Psoas muscle (tissue), 8 donors: Measurements from ENCODE around the gene NRTN. TPM values are rescaled to one million over a fixed set of nuclear protein-coding genes. Genes with fewer than 3 reads are reported as not detected.

ENCODE experiments used
- ATAC-seq, 4 donors: fragments of 200-7000 bp; cut with Tn5 transposase; one replicate each; pipeline ENCODE4 v1.9.1; 2020; ENCODE audit warnings: moderate library complexity in 3 of 4, mild to moderate bottlenecking in 2 of 4
- DNase-seq, 2 donors: peaks; one replicate each; pipeline ENCODE4 v3.0.0-alpha.2; 2020
- H3K27ac ChIP-seq: fragments of 200-600 bp; one replicate; pipeline ENCODE4 v1.8.0; 2022
- H3K27me3 ChIP-seq, 3 donors: fragments of 200-600 bp in 1 of 3; one replicate each; pipeline versions ENCODE4 v1.6.1 to v1.8.0; 2013 to 2022; ENCODE audit warnings: low read length in 2 of 3, mild to moderate bottlenecking in 2 of 3, moderate library complexity in 1 of 3; ENCODE audit not compliant: insufficient read depth in 3 of 3
- H3K36me3 ChIP-seq, 2 donors: fragments of 200-600 bp in 1 of 2; one replicate each; pipeline versions ENCODE4 v1.6.1 to v1.8.0; 2013 to 2022; ENCODE audit warnings: low read depth in 1 of 2, mild to moderate bottlenecking in 1 of 2, moderate library complexity in 1 of 2; ENCODE audit not compliant: insufficient read depth in 1 of 2
- H3K4me1 ChIP-seq: fragments of 200-600 bp; one replicate; pipeline ENCODE4 v1.8.0; 2022
- H3K4me3 ChIP-seq: fragments of 200-600 bp; one replicate; pipeline ENCODE4 v1.8.0; 2022; ENCODE audit warnings: mild to moderate bottlenecking
- H3K9me3 ChIP-seq: fragments of 200-600 bp; one replicate; pipeline ENCODE4 v1.8.0; 2022
- WGBS, 3 donors: extraction: QIAGEN DNeasy Blood & Tissue Kit; methylation state at CpG; one replicate each; pipeline versions ENCODE4 v1.1.6 to v1.1.7; 2013; 5-methylcytosine and 5-hydroxymethylcytosine counted together
- intact Hi-C, 2 donors: fragments of 100-400 bp; cut with DNase I; formaldehyde crosslinking; loops; one replicate each; pipeline versions ENCODE4 v1.11.0 to v1.14.2; 2022
- polyA plus RNA-seq, 3 donors: library from polyadenylated mRNA; stranded (reverse); fragments of 200-250 nt; gene quantifications; one replicate each; pipeline ENCODE4 v1.2.3, GENCODE V29; 2013
- total RNA-seq, 4 donors: library from RNA; stranded (reverse); fragmentation: NEBNext Ultra II Directional in 2 of 4; extraction: Animal tissue kit (Norgen Biotek cat#: 25700) in 2 of 4; gene quantifications; one replicate each; pipeline versions ENCODE4 v1.2.1 to v1.2.4, GENCODE V29; 2021 to 2023
- TF ChIP-seq, protein P1 (sequence below): fragments of 200-600 bp; IDR thresholded peaks from one replicate; pipeline ENCODE4 v1.8.0; 2022; ENCODE audit warnings: antibody characterized with exemption
- donor health status: healthy with polysubstance abuse.
- donor health status: DM: no; HTN: no; CAD: no; lungs with moderate emphysema.
- donor health status: Bipolar disorder and iron deficiency.
- donor health status: healthy.
- donor health status: DM: yes; HTN: yes; CAD: no.
- donor health status: DM: no; HTN: no; CAD: no.
- donor health status: DM: no; HTN: no; CAD: no.
- donor health status: DM: yes; HTN: yes; CAD: no.

Gene NRTN
- total and polyA plus RNA-seq, 7 donors = not detected

DNA sequence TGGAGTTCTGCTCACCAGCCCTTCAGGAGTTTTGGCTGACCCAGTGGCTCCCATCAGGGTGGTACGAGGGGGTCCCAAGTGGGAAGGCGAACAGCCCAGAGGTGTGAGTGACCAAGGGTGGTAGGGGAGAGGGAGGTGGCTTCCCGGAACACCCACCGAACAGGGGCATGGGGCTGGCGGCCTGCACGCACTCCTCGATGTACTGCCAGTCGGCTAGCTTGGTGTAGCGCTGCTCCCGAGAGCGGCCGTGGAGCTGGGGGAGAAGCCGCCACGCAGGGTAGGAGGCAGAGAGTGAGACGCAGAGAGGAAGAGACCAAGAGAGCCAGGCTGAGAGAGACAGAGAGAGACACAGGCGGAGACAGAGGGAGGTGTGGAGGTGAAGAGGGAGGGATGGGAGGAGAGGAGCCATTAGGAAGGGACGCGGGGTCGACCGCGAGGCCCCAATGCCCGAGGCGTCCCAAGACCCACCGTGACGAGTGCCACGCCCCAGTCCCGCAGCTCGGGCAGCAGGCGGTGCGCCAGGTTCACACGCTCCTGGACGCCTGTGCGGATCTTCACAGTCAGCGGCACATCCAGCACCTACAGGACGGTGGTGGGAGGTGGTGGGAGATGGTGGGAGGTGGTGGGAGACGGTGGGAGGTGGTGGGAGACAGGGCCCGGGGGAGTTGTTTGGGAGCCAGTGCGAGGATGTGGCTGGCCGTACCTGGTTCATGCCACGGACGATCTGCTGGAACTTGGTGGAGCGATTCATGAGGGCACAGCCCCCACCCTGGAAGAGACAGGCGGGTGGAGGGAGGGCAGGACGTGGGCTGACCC lies 18.1 kb upstream of the NRTN start:
- H3K4me1 ChIP-seq = peaks cover 7% of the 10 kb centered on the region
- 86 to 88% (median 88%) methylated on average over 39 to 44 of the region's 44 CpGs for WGBS, 3 donors
- no peak overlapping the region for H3K4me3 ChIP-seq
- no peak for ATAC-seq
- TF ChIP-seq, protein P1, sequence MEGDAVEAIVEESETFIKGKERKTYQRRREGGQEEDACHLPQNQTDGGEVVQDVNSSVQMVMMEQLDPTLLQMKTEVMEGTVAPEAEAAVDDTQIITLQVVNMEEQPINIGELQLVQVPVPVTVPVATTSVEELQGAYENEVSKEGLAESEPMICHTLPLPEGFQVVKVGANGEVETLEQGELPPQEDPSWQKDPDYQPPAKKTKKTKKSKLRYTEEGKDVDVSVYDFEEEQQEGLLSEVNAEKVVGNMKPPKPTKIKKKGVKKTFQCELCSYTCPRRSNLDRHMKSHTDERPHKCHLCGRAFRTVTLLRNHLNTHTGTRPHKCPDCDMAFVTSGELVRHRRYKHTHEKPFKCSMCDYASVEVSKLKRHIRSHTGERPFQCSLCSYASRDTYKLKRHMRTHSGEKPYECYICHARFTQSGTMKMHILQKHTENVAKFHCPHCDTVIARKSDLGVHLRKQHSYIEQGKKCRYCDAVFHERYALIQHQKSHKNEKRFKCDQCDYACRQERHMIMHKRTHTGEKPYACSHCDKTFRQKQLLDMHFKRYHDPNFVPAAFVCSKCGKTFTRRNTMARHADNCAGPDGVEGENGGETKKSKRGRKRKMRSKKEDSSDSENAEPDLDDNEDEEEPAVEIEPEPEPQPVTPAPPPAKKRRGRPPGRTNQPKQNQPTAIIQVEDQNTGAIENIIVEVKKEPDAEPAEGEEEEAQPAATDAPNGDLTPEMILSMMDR = no peak
- H3K36me3 ChIP-seq = peaks cover 4 to 66% of the 10 kb centered on the region in 2 donors
- H3K27ac ChIP-seq = no peak overlapping the region
- H3K9me3 ChIP-seq = no peaks in the 10 kb centered on the region
- intact Hi-C loops = no loop called here
- H3K27me3 ChIP-seq = no peaks in the 10 kb centered on the region
- no peak for DNase-seq

DNA sequence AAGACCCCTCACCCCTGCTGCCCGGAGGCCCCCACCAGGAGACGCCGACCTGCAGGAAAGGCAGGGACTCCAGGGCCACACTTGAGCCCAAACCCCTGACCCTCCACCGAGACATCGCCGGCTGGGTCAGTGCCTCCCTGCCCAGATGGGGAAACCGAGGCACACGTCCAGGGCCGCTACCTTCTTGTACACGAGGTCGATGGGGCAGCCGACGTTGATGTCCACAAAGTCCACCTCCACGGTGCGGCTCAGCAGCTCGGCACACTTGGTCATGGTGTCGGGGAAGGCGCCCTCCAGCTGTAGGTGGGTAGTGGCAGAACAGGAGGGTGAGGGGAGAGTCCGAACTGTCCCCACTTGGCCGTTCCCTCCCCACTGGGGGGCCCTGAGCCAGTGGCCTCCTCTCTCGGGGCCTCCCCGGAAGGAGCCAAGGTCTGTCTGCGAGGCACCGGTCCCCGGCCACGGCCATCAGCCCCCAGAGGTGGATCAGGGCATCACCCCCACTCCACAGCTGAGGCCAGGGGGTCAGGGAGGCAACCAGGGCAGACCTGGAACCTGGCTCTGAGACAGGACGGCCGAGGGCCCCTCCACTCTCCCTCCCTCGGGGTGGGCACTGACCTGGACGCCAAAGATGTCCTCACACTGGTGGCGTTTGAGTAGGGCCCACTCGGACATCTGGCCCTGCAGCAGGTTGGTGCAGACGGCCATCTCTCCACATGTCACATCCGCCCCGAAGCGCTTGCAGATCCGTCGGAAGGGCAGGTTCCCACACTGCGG lies 17.3 kb upstream of the NRTN start:
- Histone ChIP-seq H3K9me3 (no peaks in the 10 kb centered on the region), H3K27ac (no peak overlapping the region), H3K4me1 (peaks cover 7% of the 10 kb centered on the region), H3K36me3 (peaks cover 4 to 66% of the 10 kb centered on the region in 2 donors), H3K27me3 (no peaks in the 10 kb centered on the region), H3K4me3 (no peak overlapping the region)
- intact Hi-C loops = no loop called here
- TF ChIP-seq, protein P1 = no peak
- WGBS, 3 donors = 87 to 89% (median 89%) methylated on average over 39 of the region's 39 CpGs
- DNase-seq = no peak
- no peak for ATAC-seq

DNA sequence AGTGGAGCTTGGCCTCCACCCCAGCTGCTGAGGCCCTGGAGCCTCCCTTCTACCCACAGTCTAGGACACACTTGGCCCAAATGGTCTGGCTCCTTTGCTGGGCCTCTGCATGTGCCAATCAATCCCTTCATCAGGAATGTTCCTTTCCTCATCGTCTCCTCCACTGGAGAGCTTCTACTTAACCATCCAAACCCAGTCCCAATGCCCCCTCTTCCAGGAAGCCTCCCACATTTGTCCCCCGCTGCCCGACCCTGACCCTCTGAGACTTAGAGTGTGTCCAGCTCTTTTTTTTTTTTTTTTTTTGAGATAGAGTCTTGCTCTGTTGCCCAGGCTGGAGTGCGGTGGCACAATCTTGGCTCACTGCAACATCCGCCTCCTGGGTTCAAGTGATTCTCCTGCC lies 16.4 kb upstream of the NRTN start:
- H3K4me1 ChIP-seq = peaks cover 7% of the 10 kb centered on the region
- no peak overlapping the region for H3K27ac ChIP-seq
- DNase-seq (no peak), ATAC-seq (no peak)
- H3K36me3 ChIP-seq = peaks cover 4 to 66% of the 10 kb centered on the region in 2 donors
- H3K27me3 ChIP-seq = no peaks in the 10 kb centered on the region
- intact Hi-C loops = no loop called here
- WGBS, 3 donors = 80 to 96% (median 89%) methylated on average over 5 of the region's 5 CpGs
- TF ChIP-seq, protein P1 = no peak
- H3K4me3 ChIP-seq = no peak overlapping the region
- H3K9me3 ChIP-seq = no peaks in the 10 kb centered on the region

DNA sequence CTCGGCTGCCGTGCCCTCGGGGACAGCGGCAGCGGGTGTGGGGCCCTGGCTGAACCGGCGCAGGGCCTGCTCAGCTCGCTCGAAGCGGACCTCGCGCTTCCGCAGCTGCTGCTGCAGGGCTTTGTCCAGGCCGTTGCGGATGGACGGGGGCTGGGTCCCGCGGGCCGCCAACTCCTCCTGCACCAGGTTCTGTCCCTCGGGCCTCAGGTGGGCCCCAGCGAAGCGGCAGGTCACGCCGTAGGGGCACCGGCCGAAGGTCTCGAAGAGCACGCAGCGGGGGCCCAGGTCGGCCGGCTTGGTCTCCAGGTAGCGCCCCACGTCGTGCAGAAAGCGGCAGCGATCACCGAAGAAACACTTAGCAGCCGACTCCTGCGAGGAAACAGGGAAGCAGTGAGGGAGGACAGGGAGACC lies 15.5 kb upstream of the NRTN start:
- ATAC-seq (no peak), DNase-seq (no peak)
- TF ChIP-seq, protein P1 = no peak
- no peaks in the 10 kb centered on the region for H3K9me3 ChIP-seq
- no peaks in the 10 kb centered on the region for H3K27me3 ChIP-seq
- 94 to 96% (median 95%) methylated on average over 38 to 39 of the region's 39 CpGs for WGBS, 3 donors
- H3K4me3 ChIP-seq = no peak overlapping the region
- H3K36me3 ChIP-seq = peaks cover 4 to 58% of the 10 kb centered on the region in 2 donors
- H3K27ac ChIP-seq = no peak overlapping the region
- intact Hi-C loops = no loop called here
- peaks cover 7% of the 10 kb centered on the region for H3K4me1 ChIP-seq
